Astrocyte of the cerebellum (primary cell): Measurements from ENCODE around the gene B3GALT6.

Source experiments
- DNase-seq: peaks from one replicate; pipeline ENCODE4 v3.0.0-alpha.2; 2011; ENCODE audit warnings: low read depth
- H3K4me3 ChIP-seq: 2 replicates; pipeline ENCODE4 v1.5.1; 2011; ENCODE audit warnings: mild to moderate bottlenecking, low read depth, low read length, moderate library complexity
- in situ Hi-C: cut with HindIII; loops from 2 replicates; pipeline ENCODE4 v1.10.0; 2017; ENCODE audit warnings: low sequenced_read_pairs
- TF ChIP-seq, protein P1 (sequence below): IDR thresholded peaks from 2 replicates; pipeline ENCODE4 v1.5.1; 2012; ENCODE audit warnings: low read length, low read depth, moderate library complexity, mild to moderate bottlenecking; ENCODE audit errors: missing control alignments

B3GALT6 gene

DNA sequence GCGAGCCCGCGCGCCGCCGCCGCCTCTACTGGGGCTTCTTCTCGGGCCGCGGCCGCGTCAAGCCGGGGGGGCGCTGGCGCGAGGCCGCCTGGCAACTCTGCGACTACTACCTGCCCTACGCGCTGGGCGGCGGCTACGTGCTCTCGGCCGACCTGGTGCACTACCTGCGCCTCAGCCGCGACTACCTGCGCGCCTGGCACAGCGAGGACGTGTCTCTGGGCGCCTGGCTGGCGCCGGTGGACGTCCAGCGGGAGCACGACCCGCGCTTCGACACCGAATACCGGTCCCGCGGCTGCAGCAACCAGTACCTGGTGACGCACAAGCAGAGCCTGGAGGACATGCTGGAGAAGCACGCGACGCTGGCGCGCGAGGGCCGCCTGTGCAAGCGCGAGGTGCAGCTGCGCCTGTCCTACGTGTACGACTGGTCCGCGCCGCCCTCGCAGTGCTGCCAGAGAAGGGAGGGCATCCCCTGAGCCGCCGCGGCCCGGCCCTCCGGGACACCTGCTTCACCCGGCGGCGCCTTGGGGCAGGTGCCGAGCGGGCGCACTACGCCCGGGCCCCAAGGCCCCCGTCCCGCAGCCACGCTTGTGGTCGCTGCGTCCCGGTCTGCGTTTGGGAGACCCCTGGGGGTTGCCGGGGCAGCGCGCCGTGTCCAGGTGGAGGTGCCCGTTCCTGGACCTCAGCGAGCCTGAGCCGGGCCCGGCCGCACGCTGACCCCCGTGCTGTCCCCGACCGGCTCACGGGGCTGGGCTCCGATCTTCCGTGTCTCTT, 944 bp downstream of the B3GALT6 start:
- in situ Hi-C loops: no loop called here
- no peak for DNase-seq
- no peak overlapping the region for H3K4me3 ChIP-seq
- TF ChIP-seq, protein P1, sequence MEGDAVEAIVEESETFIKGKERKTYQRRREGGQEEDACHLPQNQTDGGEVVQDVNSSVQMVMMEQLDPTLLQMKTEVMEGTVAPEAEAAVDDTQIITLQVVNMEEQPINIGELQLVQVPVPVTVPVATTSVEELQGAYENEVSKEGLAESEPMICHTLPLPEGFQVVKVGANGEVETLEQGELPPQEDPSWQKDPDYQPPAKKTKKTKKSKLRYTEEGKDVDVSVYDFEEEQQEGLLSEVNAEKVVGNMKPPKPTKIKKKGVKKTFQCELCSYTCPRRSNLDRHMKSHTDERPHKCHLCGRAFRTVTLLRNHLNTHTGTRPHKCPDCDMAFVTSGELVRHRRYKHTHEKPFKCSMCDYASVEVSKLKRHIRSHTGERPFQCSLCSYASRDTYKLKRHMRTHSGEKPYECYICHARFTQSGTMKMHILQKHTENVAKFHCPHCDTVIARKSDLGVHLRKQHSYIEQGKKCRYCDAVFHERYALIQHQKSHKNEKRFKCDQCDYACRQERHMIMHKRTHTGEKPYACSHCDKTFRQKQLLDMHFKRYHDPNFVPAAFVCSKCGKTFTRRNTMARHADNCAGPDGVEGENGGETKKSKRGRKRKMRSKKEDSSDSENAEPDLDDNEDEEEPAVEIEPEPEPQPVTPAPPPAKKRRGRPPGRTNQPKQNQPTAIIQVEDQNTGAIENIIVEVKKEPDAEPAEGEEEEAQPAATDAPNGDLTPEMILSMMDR: no peak

DNA sequence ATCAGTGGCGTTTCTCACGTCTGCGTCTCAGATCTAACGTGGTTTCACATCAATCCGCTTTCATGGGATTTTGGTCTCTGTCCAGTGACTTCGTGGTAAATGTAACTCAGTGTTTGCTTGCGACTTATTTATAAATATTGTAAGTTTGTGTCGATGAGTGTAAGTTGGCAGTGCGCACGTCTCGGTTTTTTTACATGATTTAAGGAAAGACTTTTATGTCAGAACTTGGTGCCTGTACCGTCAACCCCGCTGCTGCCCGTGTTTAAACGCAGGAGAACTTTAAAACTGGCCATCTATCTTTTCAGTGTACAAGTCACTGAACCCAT, 1.5 kb downstream of the B3GALT6 start:
- H3K4me3 ChIP-seq: no peak overlapping the region
- in situ Hi-C loops: no loop called here
- TF ChIP-seq, protein P1: no peak
- no peak for DNase-seq

DNA sequence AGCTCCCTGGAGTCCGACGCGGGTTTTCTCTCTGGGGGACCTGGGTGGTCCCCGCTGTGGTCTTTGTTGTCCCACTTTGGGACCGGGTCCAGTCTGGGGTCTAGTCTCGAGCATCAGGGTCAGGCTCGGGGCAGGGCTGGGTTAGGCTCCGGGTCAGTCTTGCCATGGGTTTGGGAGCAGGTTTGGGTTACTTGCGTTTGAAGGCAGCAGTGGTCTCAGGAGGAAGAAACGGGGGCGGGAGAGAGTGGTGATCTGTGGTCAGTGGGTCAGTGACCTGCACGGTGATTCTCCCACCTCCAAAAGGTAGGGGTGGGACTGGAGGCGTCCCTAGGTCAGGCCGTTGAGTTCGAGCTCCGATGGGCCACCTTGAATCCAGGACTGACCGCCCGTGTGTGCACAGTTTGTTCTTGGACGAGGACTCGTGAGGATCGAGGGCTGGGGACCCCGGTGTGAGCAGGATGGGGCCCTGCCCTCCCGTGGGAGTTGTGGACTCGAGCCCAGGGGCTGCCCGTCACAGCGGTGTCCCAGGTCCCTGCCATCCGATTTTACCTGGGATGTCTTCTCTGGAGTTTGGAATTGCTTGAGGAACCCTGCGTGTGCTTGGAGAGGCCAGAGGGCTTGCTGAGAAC, 2.3 kb downstream of the B3GALT6 start:
- no peak for DNase-seq
- no peak overlapping the region for H3K4me3 ChIP-seq
- in situ Hi-C loops: no loop called here
- TF ChIP-seq, protein P1: no peak

DNA sequence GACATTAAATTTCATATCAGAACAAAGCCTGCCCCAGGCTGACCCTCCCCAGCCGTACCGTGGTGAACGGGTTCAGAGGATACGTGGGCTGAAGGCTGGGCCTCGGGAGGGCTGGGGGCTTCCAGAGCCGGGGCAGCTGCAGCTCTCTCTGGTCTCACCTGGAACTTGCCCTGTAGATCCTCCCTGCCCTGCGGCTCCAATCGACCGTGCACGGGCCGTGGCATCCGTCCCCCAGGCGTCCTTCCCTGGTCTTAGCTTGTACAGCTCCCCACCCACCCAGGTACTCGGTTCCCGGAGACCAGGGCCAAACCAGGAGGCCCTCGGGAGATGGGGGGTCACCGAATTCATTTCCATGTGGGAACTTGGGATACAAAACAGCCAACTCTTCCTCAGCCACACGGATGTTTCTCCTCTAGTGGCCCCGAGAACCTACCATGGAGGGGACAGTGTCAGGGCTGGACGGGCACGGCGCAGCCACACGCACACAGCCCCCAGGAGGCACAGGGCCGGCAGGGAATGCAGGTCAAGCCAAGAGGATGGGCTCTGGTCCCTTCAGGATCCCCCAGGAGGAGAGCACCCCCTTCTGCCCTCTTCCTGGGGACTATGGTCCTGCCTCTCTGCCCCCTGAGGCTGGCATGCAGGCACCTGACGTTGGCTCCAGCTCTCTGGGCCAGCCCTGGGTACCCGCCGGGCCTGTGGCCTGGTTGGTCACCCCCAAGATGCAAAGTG, 3.1 kb downstream of the B3GALT6 start:
- in situ Hi-C loops: no loop called here
- DNase-seq: no peak
- no peak overlapping the region for H3K4me3 ChIP-seq
- TF ChIP-seq, protein P1: no peak

DNA sequence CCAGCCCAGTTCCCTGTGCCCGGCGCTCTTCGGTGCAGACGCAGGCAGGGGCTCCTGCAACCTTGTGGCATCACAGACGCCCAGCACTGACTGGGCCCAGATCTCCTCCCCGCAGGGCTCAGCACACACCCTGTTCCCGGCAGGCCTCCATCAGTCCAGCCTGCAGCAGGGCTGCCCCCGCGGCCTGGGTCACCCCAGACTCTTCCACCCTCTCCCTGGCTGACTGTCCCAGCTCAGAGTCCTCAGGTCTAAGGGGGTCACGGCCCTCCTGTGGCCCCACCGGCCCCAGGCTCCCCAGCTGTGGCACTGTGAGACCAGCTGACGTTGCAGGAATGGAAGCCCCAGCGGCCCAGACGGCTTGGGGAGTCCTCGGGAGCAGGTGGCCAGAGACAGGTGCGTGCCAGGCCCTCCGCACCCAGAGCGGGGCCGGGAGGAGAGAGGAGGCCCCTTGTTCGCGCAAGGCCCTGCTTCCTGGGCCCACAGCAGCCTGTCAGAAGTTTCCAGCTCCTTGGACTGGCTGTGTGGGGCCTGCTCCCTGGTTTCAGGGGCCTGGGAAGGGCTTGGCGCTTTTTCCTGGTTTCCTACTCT, 4.2 kb downstream of the B3GALT6 start:
- TF ChIP-seq, protein P1: no peak
- in situ Hi-C loops: no loop called here
- no peak overlapping the region for H3K4me3 ChIP-seq
- DNase-seq: no peak
